H9 (cell line): ENCODE data around the gene RBMS3. TPM values are rescaled to one million over a fixed set of nuclear protein-coding genes. Genes with fewer than 3 reads are reported as not detected.
A peak's percentile ranks its signal among the peaks of the same experiment; 100 is the strongest.

Experiments
- DNase-seq: peaks from one replicate; pipeline ENCODE4 v3.0.0-alpha.2; 2017
- H2AFZ ChIP-seq: one replicate; pipeline ENCODE4 v1.6.1; 2013; ENCODE audit warnings: mild to moderate bottlenecking, low read length, control low read depth, moderate library complexity
- H2AK5ac ChIP-seq: 2 replicates; pipeline ENCODE4 v1.6.1; 2013; ENCODE audit warnings: low read length, control low read depth, mixed read lengths; ENCODE audit not compliant: insufficient read length
- H2BK120ac ChIP-seq: one replicate; pipeline ENCODE4 v1.6.1; 2013; ENCODE audit warnings: low read depth, mild to moderate bottlenecking, low read length, control low read depth, inconsistent platforms; ENCODE audit not compliant: poor library complexity, severe bottlenecking
- H2BK12ac ChIP-seq: 2 replicates; pipeline ENCODE4 v1.6.1; 2013; ENCODE audit warnings: low read length, control low read depth, mixed read lengths, low read depth; ENCODE audit not compliant: insufficient read length
- H2BK15ac ChIP-seq: 2 replicates; pipeline ENCODE4 v1.6.1; 2013; ENCODE audit warnings: low read depth, low read length, control low read depth
- H2BK20ac ChIP-seq: one replicate; pipeline ENCODE4 v1.6.1; 2013; ENCODE audit warnings: low read depth, mild to moderate bottlenecking, low read length, control low read depth, inconsistent platforms; ENCODE audit not compliant: poor library complexity, severe bottlenecking
- H2BK5ac ChIP-seq: 2 replicates; pipeline ENCODE4 v1.6.1; 2013; ENCODE audit warnings: low read length, control low read depth, mixed read lengths; ENCODE audit not compliant: insufficient read length
- H3K14ac ChIP-seq: 2 replicates; pipeline ENCODE4 v1.6.1; 2013; ENCODE audit warnings: low read length, control low read depth; ENCODE audit not compliant: insufficient read depth
- H3K18ac ChIP-seq: 2 replicates; pipeline ENCODE4 v1.6.1; 2013; ENCODE audit warnings: low read depth, mild to moderate bottlenecking, mixed read lengths, low read length, control low read depth; ENCODE audit not compliant: insufficient read length
- H3K23ac ChIP-seq: 2 replicates; pipeline ENCODE4 v1.6.1; 2013; ENCODE audit warnings: low read length, control low read depth, mixed read lengths, low read depth; ENCODE audit not compliant: insufficient read length
- H3K23me2 ChIP-seq: 2 replicates; pipeline ENCODE4 v1.6.1; 2013; ENCODE audit warnings: low read depth, mild to moderate bottlenecking, mixed read lengths, low read length, control low read depth; ENCODE audit not compliant: insufficient read length, poor library complexity, severe bottlenecking
- H3K27ac ChIP-seq: 2 replicates; pipeline ENCODE4 v1.5.1; 2013; ENCODE audit warnings: low read length, control low read depth, mixed read lengths, low read depth; ENCODE audit not compliant: insufficient read length
- H3K27me3 ChIP-seq: 2 replicates; pipeline ENCODE4 v1.6.1; 2013; ENCODE audit warnings: low read length, control low read depth, inconsistent platforms; ENCODE audit not compliant: insufficient read depth
- H3K4ac ChIP-seq: 2 replicates; pipeline ENCODE4 v1.6.1; 2013; ENCODE audit warnings: low read depth, mild to moderate bottlenecking, control low read depth, inconsistent platforms, low read length, moderate library complexity
- H3K4me1 ChIP-seq: 2 replicates; pipeline ENCODE4 v1.6.1; 2013; ENCODE audit warnings: low read length, control low read depth, inconsistent platforms; ENCODE audit not compliant: insufficient read depth
- H3K4me2 ChIP-seq: 2 replicates; pipeline ENCODE4 v1.6.1; 2013; ENCODE audit warnings: low read length, control low read depth, mixed read lengths; ENCODE audit not compliant: insufficient read length, insufficient read depth
- H3K56ac ChIP-seq: 2 replicates; pipeline ENCODE4 v1.6.1; 2013; ENCODE audit warnings: low read depth, mild to moderate bottlenecking, mixed read lengths, low read length, control low read depth; ENCODE audit not compliant: insufficient read length
- H3K79me1 ChIP-seq: 2 replicates; pipeline ENCODE4 v1.6.1; 2013; ENCODE audit warnings: low read depth, mild to moderate bottlenecking, moderate library complexity, low read length, control low read depth, inconsistent platforms; ENCODE audit not compliant: insufficient read depth, poor library complexity, severe bottlenecking
- H3K79me2 ChIP-seq: 2 replicates; pipeline ENCODE4 v1.6.1; 2013; ENCODE audit warnings: low read length, control low read depth, inconsistent platforms; ENCODE audit not compliant: insufficient read depth
- H3K9ac ChIP-seq: 2 replicates; pipeline ENCODE4 v1.6.1; 2013; ENCODE audit warnings: low read length, control low read depth, mixed read lengths; ENCODE audit not compliant: insufficient read length; ENCODE audit errors: extremely low read depth
- H3K9me3 ChIP-seq: one replicate; pipeline ENCODE4 v1.6.1; 2013; ENCODE audit warnings: low read depth, low read length, inconsistent platforms; ENCODE audit not compliant: control insufficient read depth
- H3T11ph ChIP-seq: one replicate; pipeline ENCODE4 v1.6.1; 2013; ENCODE audit warnings: mild to moderate bottlenecking, low read length, control low read depth, inconsistent platforms
- H4K20me1 ChIP-seq: one replicate; pipeline ENCODE4 v1.6.1; 2013; ENCODE audit not compliant: control insufficient read depth, insufficient read length, insufficient read depth
- H4K5ac ChIP-seq: 2 replicates; pipeline ENCODE4 v1.6.1; 2013; ENCODE audit warnings: low read depth, mild to moderate bottlenecking, mixed read lengths, low read length, control low read depth; ENCODE audit not compliant: insufficient read length
- H4K8ac ChIP-seq: replicated peaks from 2 replicates; pipeline ENCODE4 v1.6.1; 2013; ENCODE audit warnings: low read length, control low read depth, mixed read lengths, low read depth; ENCODE audit not compliant: insufficient read length
- H4K91ac ChIP-seq: 2 replicates; pipeline ENCODE4 v1.6.1; 2013; ENCODE audit warnings: low read depth, mild to moderate bottlenecking, moderate library complexity, mixed read lengths, low read length, control low read depth; ENCODE audit not compliant: insufficient read length
- H3K27ac Mint-ChIP-seq, 3 experiments: 2 replicates in 2 of 3; 3 replicates in 1 of 3; pipeline ENCODE4 v1.8.0; 2020 to 2021; ENCODE audit warnings: mixed read lengths in 3 of 3, mild to moderate bottlenecking in 1 of 3, moderate library complexity in 1 of 3
- H3K27me3 Mint-ChIP-seq: 2 replicates; pipeline ENCODE4 v1.8.0; 2021; ENCODE audit warnings: low read depth, mild to moderate bottlenecking, moderate library complexity, mixed read lengths
- H3K36me3 Mint-ChIP-seq, 3 experiments: 2 replicates in 2 of 3; 3 replicates in 1 of 3; pipeline ENCODE4 v1.8.0; 2020 to 2021; ENCODE audit warnings: low read depth in 3 of 3, mixed read lengths in 3 of 3; ENCODE audit not compliant: insufficient read depth in 1 of 3
- H3K4me1 Mint-ChIP-seq, 2 experiments: 2 replicates each; pipeline ENCODE4 v1.8.0; 2020; ENCODE audit warnings: mixed read lengths in 2 of 2
- H3K4me3 Mint-ChIP-seq, 2 experiments: 2 replicates in 1 of 2; 3 replicates in 1 of 2; pipeline ENCODE4 v1.8.0; 2020 to 2021; ENCODE audit warnings: mild to moderate bottlenecking in 2 of 2, mixed read lengths in 2 of 2, moderate library complexity in 1 of 2
- H3K9me3 Mint-ChIP-seq, 2 experiments: 2 replicates in 1 of 2; 3 replicates in 1 of 2; pipeline ENCODE4 v1.8.0; 2020; ENCODE audit warnings: mild to moderate bottlenecking in 2 of 2, mixed read lengths in 2 of 2, moderate library complexity in 1 of 2
- WGBS: extraction: QIAGEN DNeasy Blood & Tissue Kit; methylation state at CpG from one replicate; pipeline ENCODE4 v1.1.7; 2013; ENCODE audit warnings: missing lambda C conversion rate, low lambda C conversion rate, mixed read lengths; ENCODE audit not compliant: insufficient read length; ENCODE audit errors: extremely low coverage; 5-methylcytosine and 5-hydroxymethylcytosine counted together
- total RNA-seq: library from RNA; stranded (reverse); gene quantifications from 2 replicates; pipeline ENCODE4 v1.2.1, GENCODE V29; 2021
- TF ChIP-seq, protein P1 (sequence below): fragments of 200-600 bp; sonication (generic); conservative IDR thresholded peaks from 3 replicates; pipeline ENCODE4 v1.8.0; 2021; ENCODE audit warnings: antibody characterized with exemption, mild to moderate bottlenecking

RBMS3 gene
- total RNA-seq, 1 experiment from 2014 or later = 8.1 TPM

GRCh38 chr3:29279806-29280205 lies 1.1 kb upstream of the RBMS3 start:
- TF ChIP-seq, protein P1, sequence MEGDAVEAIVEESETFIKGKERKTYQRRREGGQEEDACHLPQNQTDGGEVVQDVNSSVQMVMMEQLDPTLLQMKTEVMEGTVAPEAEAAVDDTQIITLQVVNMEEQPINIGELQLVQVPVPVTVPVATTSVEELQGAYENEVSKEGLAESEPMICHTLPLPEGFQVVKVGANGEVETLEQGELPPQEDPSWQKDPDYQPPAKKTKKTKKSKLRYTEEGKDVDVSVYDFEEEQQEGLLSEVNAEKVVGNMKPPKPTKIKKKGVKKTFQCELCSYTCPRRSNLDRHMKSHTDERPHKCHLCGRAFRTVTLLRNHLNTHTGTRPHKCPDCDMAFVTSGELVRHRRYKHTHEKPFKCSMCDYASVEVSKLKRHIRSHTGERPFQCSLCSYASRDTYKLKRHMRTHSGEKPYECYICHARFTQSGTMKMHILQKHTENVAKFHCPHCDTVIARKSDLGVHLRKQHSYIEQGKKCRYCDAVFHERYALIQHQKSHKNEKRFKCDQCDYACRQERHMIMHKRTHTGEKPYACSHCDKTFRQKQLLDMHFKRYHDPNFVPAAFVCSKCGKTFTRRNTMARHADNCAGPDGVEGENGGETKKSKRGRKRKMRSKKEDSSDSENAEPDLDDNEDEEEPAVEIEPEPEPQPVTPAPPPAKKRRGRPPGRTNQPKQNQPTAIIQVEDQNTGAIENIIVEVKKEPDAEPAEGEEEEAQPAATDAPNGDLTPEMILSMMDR = no peak
- no peak overlapping the region for H2BK120ac ChIP-seq
- H3K18ac ChIP-seq = no peak overlapping the region
- no peak overlapping the region for H4K91ac ChIP-seq
- no peak overlapping the region for H2AFZ ChIP-seq
- no peak overlapping the region for H2BK5ac ChIP-seq
- Mint-ChIP-seq H3K27ac (no peak overlapping the region), H3K9me3 (no peaks in the 10 kb centered on the region), H3K36me3 (no peaks in the 10 kb centered on the region), H3K4me3 (peak overlapping the region in 1 of 2 experiments; percentile 21; a peak in 1 of 5 replicates), H3K4me1 (peaks cover 51 to 56% of the 10 kb centered on the region in 2 experiments), H3K27me3 (no peaks in the 10 kb centered on the region)
- no peak overlapping the region for H3K4ac ChIP-seq
- no peak overlapping the region for H4K5ac ChIP-seq
- no peaks in the 10 kb centered on the region for H3K79me2 ChIP-seq
- H3K23me2 ChIP-seq = peaks cover 7% of the 10 kb centered on the region
- no peak for DNase-seq
- no peak overlapping the region for H3K9ac ChIP-seq
- no CpG with 5 or more reads among the region's 8 CpGs for WGBS
- H4K20me1 ChIP-seq = no peaks in the 10 kb centered on the region
- H3K27me3 ChIP-seq = no peaks in the 10 kb centered on the region
- no peak overlapping the region for H2AK5ac ChIP-seq
- H3K4me2 ChIP-seq = no peak overlapping the region
- H3K23ac ChIP-seq = no peak overlapping the region
- H3T11ph ChIP-seq = no peak overlapping the region
- H4K8ac ChIP-seq = no peak overlapping the region
- no peak overlapping the region for H3K27ac ChIP-seq
- no peak overlapping the region for H2BK20ac ChIP-seq
- no peak overlapping the region for H2BK12ac ChIP-seq
- H3K14ac ChIP-seq = no peak overlapping the region
- H3K79me1 ChIP-seq = no peaks in the 10 kb centered on the region
- H2BK15ac ChIP-seq = no peak overlapping the region
- H3K4me1 ChIP-seq = peaks cover 5% of the 10 kb centered on the region; the same call in 1 of the 2 replicates
- H3K9me3 ChIP-seq = no peaks in the 10 kb centered on the region
- no peak overlapping the region for H3K56ac ChIP-seq
